ENCODE results near the gene IL9R.

GRCh38 chrX:156002507-156002906 is 5.0 kb downstream of the IL9R start:
- TF ChIP-seq CTCF (IDR thresholded peaks at IDR 0.05), result no peak
- no peak for TF ChIP-seq POLR2A (IDR thresholded peaks at IDR 0.05)

Measured in adrenal gland (tissue), 5 donors.